H9 (cell line): ENCODE results near the gene PHF21A. TPM values are rescaled to one million over a fixed set of nuclear protein-coding genes. Genes with fewer than 3 reads are reported as not detected.

Experiments used
- DNase-seq: peaks from one replicate; pipeline ENCODE4 v3.0.0-alpha.2; 2017
- H2AFZ ChIP-seq: one replicate; pipeline ENCODE4 v1.6.1; 2013; ENCODE audit warnings: mild to moderate bottlenecking, low read length, control low read depth, moderate library complexity
- H2AK5ac ChIP-seq: 2 replicates; pipeline ENCODE4 v1.6.1; 2013; ENCODE audit warnings: low read length, control low read depth, mixed read lengths; ENCODE audit not compliant: insufficient read length
- H2BK120ac ChIP-seq: one replicate; pipeline ENCODE4 v1.6.1; 2013; ENCODE audit warnings: low read depth, mild to moderate bottlenecking, low read length, control low read depth, inconsistent platforms; ENCODE audit not compliant: poor library complexity, severe bottlenecking
- H2BK12ac ChIP-seq: 2 replicates; pipeline ENCODE4 v1.6.1; 2013; ENCODE audit warnings: low read length, control low read depth, mixed read lengths, low read depth; ENCODE audit not compliant: insufficient read length
- H2BK15ac ChIP-seq: 2 replicates; pipeline ENCODE4 v1.6.1; 2013; ENCODE audit warnings: low read depth, low read length, control low read depth
- H2BK20ac ChIP-seq: one replicate; pipeline ENCODE4 v1.6.1; 2013; ENCODE audit warnings: low read depth, mild to moderate bottlenecking, low read length, control low read depth, inconsistent platforms; ENCODE audit not compliant: poor library complexity, severe bottlenecking
- H2BK5ac ChIP-seq: 2 replicates; pipeline ENCODE4 v1.6.1; 2013; ENCODE audit warnings: low read length, control low read depth, mixed read lengths; ENCODE audit not compliant: insufficient read length
- H3K14ac ChIP-seq: 2 replicates; pipeline ENCODE4 v1.6.1; 2013; ENCODE audit warnings: low read length, control low read depth; ENCODE audit not compliant: insufficient read depth
- H3K18ac ChIP-seq: 2 replicates; pipeline ENCODE4 v1.6.1; 2013; ENCODE audit warnings: low read depth, mild to moderate bottlenecking, mixed read lengths, low read length, control low read depth; ENCODE audit not compliant: insufficient read length
- H3K23ac ChIP-seq: 2 replicates; pipeline ENCODE4 v1.6.1; 2013; ENCODE audit warnings: low read length, control low read depth, mixed read lengths, low read depth; ENCODE audit not compliant: insufficient read length
- H3K23me2 ChIP-seq: 2 replicates; pipeline ENCODE4 v1.6.1; 2013; ENCODE audit warnings: low read depth, mild to moderate bottlenecking, mixed read lengths, low read length, control low read depth; ENCODE audit not compliant: insufficient read length, poor library complexity, severe bottlenecking
- H3K27ac ChIP-seq: 2 replicates; pipeline ENCODE4 v1.5.1; 2013; ENCODE audit warnings: low read length, control low read depth, mixed read lengths, low read depth; ENCODE audit not compliant: insufficient read length
- H3K27me3 ChIP-seq: 2 replicates; pipeline ENCODE4 v1.6.1; 2013; ENCODE audit warnings: low read length, control low read depth, inconsistent platforms; ENCODE audit not compliant: insufficient read depth
- H3K4ac ChIP-seq: 2 replicates; pipeline ENCODE4 v1.6.1; 2013; ENCODE audit warnings: low read depth, mild to moderate bottlenecking, control low read depth, inconsistent platforms, low read length, moderate library complexity
- H3K4me1 ChIP-seq: 2 replicates; pipeline ENCODE4 v1.6.1; 2013; ENCODE audit warnings: low read length, control low read depth, inconsistent platforms; ENCODE audit not compliant: insufficient read depth
- H3K4me2 ChIP-seq: 2 replicates; pipeline ENCODE4 v1.6.1; 2013; ENCODE audit warnings: low read length, control low read depth, mixed read lengths; ENCODE audit not compliant: insufficient read length, insufficient read depth
- H3K56ac ChIP-seq: 2 replicates; pipeline ENCODE4 v1.6.1; 2013; ENCODE audit warnings: low read depth, mild to moderate bottlenecking, mixed read lengths, low read length, control low read depth; ENCODE audit not compliant: insufficient read length
- H3K79me1 ChIP-seq: 2 replicates; pipeline ENCODE4 v1.6.1; 2013; ENCODE audit warnings: low read depth, mild to moderate bottlenecking, moderate library complexity, low read length, control low read depth, inconsistent platforms; ENCODE audit not compliant: insufficient read depth, poor library complexity, severe bottlenecking
- H3K79me2 ChIP-seq: 2 replicates; pipeline ENCODE4 v1.6.1; 2013; ENCODE audit warnings: low read length, control low read depth, inconsistent platforms; ENCODE audit not compliant: insufficient read depth
- H3K9ac ChIP-seq: 2 replicates; pipeline ENCODE4 v1.6.1; 2013; ENCODE audit warnings: low read length, control low read depth, mixed read lengths; ENCODE audit not compliant: insufficient read length; ENCODE audit errors: extremely low read depth
- H3K9me3 ChIP-seq: one replicate; pipeline ENCODE4 v1.6.1; 2013; ENCODE audit warnings: low read depth, low read length, inconsistent platforms; ENCODE audit not compliant: control insufficient read depth
- H3T11ph ChIP-seq: one replicate; pipeline ENCODE4 v1.6.1; 2013; ENCODE audit warnings: mild to moderate bottlenecking, low read length, control low read depth, inconsistent platforms
- H4K20me1 ChIP-seq: one replicate; pipeline ENCODE4 v1.6.1; 2013; ENCODE audit not compliant: control insufficient read depth, insufficient read length, insufficient read depth
- H4K5ac ChIP-seq: 2 replicates; pipeline ENCODE4 v1.6.1; 2013; ENCODE audit warnings: low read depth, mild to moderate bottlenecking, mixed read lengths, low read length, control low read depth; ENCODE audit not compliant: insufficient read length
- H4K8ac ChIP-seq: replicated peaks from 2 replicates; pipeline ENCODE4 v1.6.1; 2013; ENCODE audit warnings: low read length, control low read depth, mixed read lengths, low read depth; ENCODE audit not compliant: insufficient read length
- H4K91ac ChIP-seq: 2 replicates; pipeline ENCODE4 v1.6.1; 2013; ENCODE audit warnings: low read depth, mild to moderate bottlenecking, moderate library complexity, mixed read lengths, low read length, control low read depth; ENCODE audit not compliant: insufficient read length
- H3K27ac Mint-ChIP-seq, 3 experiments: 2 replicates in 2 of 3; 3 replicates in 1 of 3; pipeline ENCODE4 v1.8.0; 2020 to 2021; ENCODE audit warnings: mixed read lengths in 3 of 3, mild to moderate bottlenecking in 1 of 3, moderate library complexity in 1 of 3
- H3K27me3 Mint-ChIP-seq: 2 replicates; pipeline ENCODE4 v1.8.0; 2021; ENCODE audit warnings: low read depth, mild to moderate bottlenecking, moderate library complexity, mixed read lengths
- H3K36me3 Mint-ChIP-seq, 3 experiments: 2 replicates in 2 of 3; 3 replicates in 1 of 3; pipeline ENCODE4 v1.8.0; 2020 to 2021; ENCODE audit warnings: low read depth in 3 of 3, mixed read lengths in 3 of 3; ENCODE audit not compliant: insufficient read depth in 1 of 3
- H3K4me1 Mint-ChIP-seq, 2 experiments: 2 replicates each; pipeline ENCODE4 v1.8.0; 2020; ENCODE audit warnings: mixed read lengths in 2 of 2
- H3K4me3 Mint-ChIP-seq, 2 experiments: 2 replicates in 1 of 2; 3 replicates in 1 of 2; pipeline ENCODE4 v1.8.0; 2020 to 2021; ENCODE audit warnings: mild to moderate bottlenecking in 2 of 2, mixed read lengths in 2 of 2, moderate library complexity in 1 of 2
- H3K9me3 Mint-ChIP-seq, 2 experiments: 2 replicates in 1 of 2; 3 replicates in 1 of 2; pipeline ENCODE4 v1.8.0; 2020; ENCODE audit warnings: mild to moderate bottlenecking in 2 of 2, mixed read lengths in 2 of 2, moderate library complexity in 1 of 2
- CTCF ChIP-seq: fragments of 200-600 bp; sonication (generic); conservative IDR thresholded peaks from 3 replicates; pipeline ENCODE4 v1.8.0; 2021; ENCODE audit warnings: antibody characterized with exemption, mild to moderate bottlenecking
- WGBS: extraction: QIAGEN DNeasy Blood & Tissue Kit; methylation state at CpG from one replicate; pipeline ENCODE4 v1.1.7; 2013; ENCODE audit warnings: missing lambda C conversion rate, low lambda C conversion rate, mixed read lengths; ENCODE audit not compliant: insufficient read length; ENCODE audit errors: extremely low coverage; 5-methylcytosine and 5-hydroxymethylcytosine counted together
- total RNA-seq: library from RNA; stranded (reverse); gene quantifications from 2 replicates; pipeline ENCODE4 v1.2.1, GENCODE V29; 2021

The PHF21A gene
- total RNA-seq, 1 experiment from 2014 or later: 33.8 TPM

GRCh38 chr11:45960387-45961095 is 160.7 kb downstream of the PHF21A start:
- H3K27me3 ChIP-seq: no peaks in the 10 kb centered on the region

More at GRCh38 chr11:45960387-45961095, 160.7 kb downstream of the PHF21A start:
- Histone ChIP-seq H3K4me1 (no peaks in the 10 kb centered on the region), H2AK5ac (no peak overlapping the region), H4K91ac (no peak overlapping the region), H3K9me3 (no peaks in the 10 kb centered on the region), H3K56ac (no peak overlapping the region), H3T11ph (no peak overlapping the region), H3K79me1 (no peaks in the 10 kb centered on the region), H2AFZ (no peak overlapping the region), H3K27ac (no peak overlapping the region), H2BK15ac (no peak overlapping the region), H3K79me2 (no peaks in the 10 kb centered on the region), H2BK20ac (no peak overlapping the region), H4K5ac (no peak overlapping the region), H2BK120ac (no peak overlapping the region), H3K23ac (no peak overlapping the region), H4K20me1 (no peaks in the 10 kb centered on the region), H3K23me2 (no peaks in the 10 kb centered on the region), H3K14ac (no peak overlapping the region), H3K4me2 (no peak overlapping the region), H4K8ac (no peak overlapping the region), H2BK12ac (no peak overlapping the region), H2BK5ac (no peak overlapping the region), H3K18ac (no peak overlapping the region), H3K4ac (no peak overlapping the region), H3K9ac (no peak overlapping the region)
- Mint-ChIP-seq H3K4me1 (no peaks in the 10 kb centered on the region), H3K27me3 (no peaks in the 10 kb centered on the region), H3K36me3 (peaks cover 14 to 28% (median 17%) of the 10 kb centered on the region in 3 experiments), H3K9me3 (peaks cover 2 to 6% of the 10 kb centered on the region in 2 experiments; a peak in 3 of 5 replicates), H3K4me3 (no peak overlapping the region), H3K27ac (no peak overlapping the region)
- no peak for TF ChIP-seq CTCF
- WGBS: no CpG with 5 or more reads among the region's 4 CpGs
- DNase-seq: no peak
